HepG2 (cell line): ENCODE data around the gene SLC15A3. TPM values are rescaled to one million over a fixed set of nuclear protein-coding genes. Genes with fewer than 3 reads are reported as not detected.

Experiments used
- FOXP4 ChIP-seq: sonication (generic); formaldehyde crosslinking; IDR thresholded peaks from 2 replicates; pipeline ENCODE4 v1.4.0; 2020; ENCODE audit warnings: missing genetic modification reagents
- PRDM10 ChIP-seq: sonication (generic); formaldehyde crosslinking; IDR thresholded peaks from 2 replicates; pipeline ENCODE4 v1.4.0; 2020; ENCODE audit warnings: low read depth, missing genetic modification reagents
- SIX1 ChIP-seq: sonication (generic); formaldehyde crosslinking; IDR thresholded peaks from 2 replicates; pipeline ENCODE4 v1.4.0; 2020; ENCODE audit warnings: missing genetic modification reagents, borderline replicate concordance
- SMYD3 ChIP-seq: sonication (generic); formaldehyde crosslinking; IDR thresholded peaks from 2 replicates; pipeline ENCODE4 v1.8.1; 2023; ENCODE audit warnings: mild to moderate bottlenecking, missing genetic modification reagents
- ZBTB4 ChIP-seq: sonication (generic); formaldehyde crosslinking; IDR thresholded peaks from 2 replicates; pipeline ENCODE4 v1.4.0; 2020; ENCODE audit warnings: missing genetic modification reagents, mild to moderate bottlenecking, borderline replicate concordance
- ZNF318 ChIP-seq: sonication (generic); formaldehyde crosslinking; IDR thresholded peaks from 2 replicates; pipeline ENCODE4 v1.4.0; 2020; ENCODE audit warnings: mild to moderate bottlenecking, missing genetic modification reagents
- ZNF512 ChIP-seq: sonication (generic); formaldehyde crosslinking; IDR thresholded peaks from 2 replicates; pipeline ENCODE4 v1.4.0; 2020; ENCODE audit warnings: mild to moderate bottlenecking, missing genetic modification reagents
- polyA plus RNA-seq, 8 experiments: library from polyadenylated mRNA; depleted of rRNA in 3 of 8; stranded (reverse) in 7 of 8; unstranded in 1 of 8; fragments of >200 nt; fragmentation: Illumina TruSeq in 4 of 8; extraction: Trizol in 4 of 8; gene quantifications; 2 replicates each; pipeline versions ENCODE4 v1.2.1 to v1.2.3, GENCODE V29; 2011 to 2016; ENCODE audit warnings: low read depth in 4 of 8, missing spikeins in 1 of 8, mixed read lengths in 1 of 8; ENCODE audit not compliant: insufficient read depth in 1 of 8
- total RNA-seq, 5 experiments: library from RNA; depleted of rRNA; stranded (reverse); fragments of >200 nt; fragmentation: Illumina TruSeq; extraction: Trizol; gene quantifications; 2 replicates each; pipeline ENCODE4 v1.2.3, GENCODE V29; 2016; ENCODE audit warnings: low read depth in 1 of 5

SLC15A3 gene
- total and polyA plus RNA-seq, 2 of the 13 experiments (the other 11 are each of a cell fraction or from before 2014, with no cell fraction given), result 0.45 to 0.77 TPM

- TF ChIP-seq ZNF318, result no peak
- 0 out of 2 replicates have a peak, but pooled peaks have one; percentile 18 for TF ChIP-seq FOXP4 (CRISPR knock-in tag)
- TF ChIP-seq SMYD3 (CRISPR knock-in tag), result no peak
- no peak for TF ChIP-seq SIX1
- 0 out of 2 replicates have a peak, but pooled peaks have one; percentile 57 for TF ChIP-seq PRDM10 (CRISPR knock-in tag)
- TF ChIP-seq ZBTB4, result no peak
- no peak for TF ChIP-seq ZNF512 (CRISPR knock-in tag)
Measured at GRCh38 chr11:60924110-60924905, 27.7 kb downstream of the SLC15A3 start, which contains the start of gene TMEM132A (continued).
